ENCODE results near the gene KAT8. TPM values are rescaled to one million over a fixed set of nuclear protein-coding genes. Genes with fewer than 3 reads are reported as not detected.
A peak's percentile ranks its signal among the peaks of the same experiment; 100 is the strongest.
"Not testable (repeated sequence)": the region's sequence is repeated elsewhere in the genome, so short reads cannot be mapped to it uniquely, and the experiment has no call there.

Gene KAT8
- total RNA-seq, 1 donor from 2014 or later = 72.6 TPM

- H3K4me3 Mint-ChIP-seq = peak overlapping the region; percentile 84
- DNase-seq (ENCODE audit: low read depth, low spot score) = no peak
- no peak for TF ChIP-seq CTCF (conservative IDR thresholded peaks at IDR 0.05)
- H3K36me3 Mint-ChIP-seq (ENCODE audit: low read depth) = no peaks in the 10 kb centered on the region
- H3K9me3 Mint-ChIP-seq = no peaks in the 10 kb centered on the region
- H3K4me1 Mint-ChIP-seq = peaks cover 6% of the 10 kb centered on the region
- H3K27me3 Mint-ChIP-seq (ENCODE audit: low read depth) = peaks cover 20% of the 10 kb centered on the region
- peak overlapping the region; percentile 89 for H3K27ac Mint-ChIP-seq (ENCODE audit: unreplicated experiment)
Observed at GRCh38 chr16:31141489-31142108, 24.1 kb downstream of the KAT8 start.

DNA sequence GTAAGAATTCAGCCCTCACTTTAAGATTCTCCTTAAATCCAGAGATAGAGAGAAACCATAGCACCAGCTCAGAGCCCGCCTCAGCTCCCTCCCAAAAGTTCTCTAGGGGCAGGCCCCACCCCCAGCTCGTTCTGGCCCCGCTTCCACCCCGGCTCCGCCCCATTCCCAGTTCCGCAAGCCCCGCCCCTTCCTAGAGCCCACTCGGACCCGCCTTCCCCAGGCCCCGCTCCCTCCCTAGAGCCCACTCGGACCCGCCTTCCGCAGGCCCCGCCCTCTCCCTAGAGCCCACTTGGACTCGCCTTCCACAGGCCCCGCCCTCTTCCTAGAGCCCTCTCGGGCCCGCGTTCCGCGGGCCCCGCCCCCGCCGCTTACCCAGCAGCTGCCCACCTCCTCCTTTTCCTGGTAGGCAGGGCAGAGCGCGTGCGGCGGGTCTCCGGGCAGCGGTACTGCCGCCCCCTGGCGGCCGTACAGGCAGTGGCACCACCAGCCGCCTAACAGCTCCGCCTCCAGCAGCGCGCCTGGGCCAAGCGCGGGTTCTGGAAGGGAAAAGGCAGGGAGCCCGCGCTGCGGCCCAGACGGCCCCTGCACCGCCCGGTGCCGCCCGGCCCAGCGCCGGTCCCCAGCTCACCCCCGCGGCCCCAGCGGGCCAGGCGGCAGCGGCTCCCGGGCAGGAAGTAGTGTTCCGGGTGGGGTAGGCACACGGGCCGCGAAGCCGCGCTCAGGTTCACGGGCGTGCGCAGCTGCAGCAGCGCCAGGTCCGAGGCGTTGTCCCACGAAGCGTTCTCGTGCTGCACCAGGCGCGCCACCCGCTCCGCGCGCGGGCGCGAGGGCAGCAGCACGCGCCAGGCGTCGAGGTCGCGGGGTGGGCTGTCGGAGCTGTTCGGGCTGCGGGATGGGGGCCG lies 24.9 kb downstream of the KAT8 start:
- peak overlapping the region; percentile 84 for H3K4me3 Mint-ChIP-seq
- TF ChIP-seq CTCF (conservative IDR thresholded peaks at IDR 0.05) = peak; percentile 98
- peaks cover 27% of the 10 kb centered on the region for H3K27me3 Mint-ChIP-seq (ENCODE audit: low read depth)
- H3K36me3 Mint-ChIP-seq (ENCODE audit: low read depth) = no peaks in the 10 kb centered on the region
- peak; percentile 99 for DNase-seq (ENCODE audit: low read depth, low spot score)
- peaks cover 6% of the 10 kb centered on the region for H3K4me1 Mint-ChIP-seq
- H3K9me3 Mint-ChIP-seq = no peaks in the 10 kb centered on the region
- peak overlapping the region; percentile 89 for H3K27ac Mint-ChIP-seq (ENCODE audit: unreplicated experiment)

- Mint-ChIP-seq H3K36me3 (ENCODE audit: low read depth) (no peaks in the 10 kb centered on the region), H3K27me3 (ENCODE audit: low read depth) (peaks cover 35% of the 10 kb centered on the region), H3K4me1 (peaks cover 10% of the 10 kb centered on the region), H3K27ac (ENCODE audit: unreplicated experiment) (no peak overlapping the region), H3K9me3 (no peaks in the 10 kb centered on the region), H3K4me3 (no peak overlapping the region)
- DNase-seq (ENCODE audit: low read depth, low spot score) = no peak
- TF ChIP-seq CTCF (conservative IDR thresholded peaks at IDR 0.05) = no peak
Observed at GRCh38 chr16:31143011-31143693, 25.7 kb downstream of the KAT8 start.

DNA sequence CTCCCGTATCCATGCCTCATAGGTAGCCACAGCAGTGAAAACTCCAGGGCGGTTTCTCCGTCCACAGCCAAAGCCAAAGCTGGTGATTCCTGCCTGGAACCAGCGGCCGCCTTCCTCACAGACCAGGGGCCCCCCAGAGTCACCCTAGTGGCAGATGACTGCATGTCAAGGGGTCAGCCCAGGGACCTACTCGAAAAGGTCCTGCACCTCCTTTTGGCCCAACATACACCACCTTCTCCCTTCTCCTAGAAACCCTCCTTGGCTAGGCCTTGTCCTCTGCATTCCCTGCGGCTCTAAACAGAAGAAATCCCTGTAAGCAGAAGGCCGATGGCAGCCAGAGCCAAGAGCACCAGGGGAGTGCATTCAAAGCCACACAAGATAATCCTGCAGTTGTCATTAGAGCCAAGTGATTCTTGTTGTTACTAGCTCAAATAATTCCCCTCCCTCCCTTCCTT lies 26.3 kb downstream of the KAT8 start:
- TF ChIP-seq CTCF (conservative IDR thresholded peaks at IDR 0.05) = no peak
- Mint-ChIP-seq H3K36me3 (ENCODE audit: low read depth) (no peaks in the 10 kb centered on the region), H3K27ac (ENCODE audit: unreplicated experiment) (no peak overlapping the region), H3K27me3 (ENCODE audit: low read depth) (peaks cover 39% of the 10 kb centered on the region), H3K9me3 (no peaks in the 10 kb centered on the region), H3K4me1 (peaks cover 10% of the 10 kb centered on the region), H3K4me3 (peak overlapping the region; percentile 55)
- DNase-seq (ENCODE audit: low read depth, low spot score) = no peak

- H3K4me1 Mint-ChIP-seq; H3K36me3 Mint-ChIP-seq (ENCODE audit: low read depth); H3K4me3 Mint-ChIP-seq; H3K27ac Mint-ChIP-seq (ENCODE audit: unreplicated experiment); DNase-seq (ENCODE audit: low read depth, low spot score); H3K9me3 Mint-ChIP-seq: not testable (repeated sequence)
- peaks cover 44% of the 10 kb centered on the region for H3K27me3 Mint-ChIP-seq (ENCODE audit: low read depth)
Observed at GRCh38 chr16:31144418-31144817, 27.0 kb downstream of the KAT8 start.
